ENCODE measurements around the gene COL1A1.

COL1A1 gene

DNA sequence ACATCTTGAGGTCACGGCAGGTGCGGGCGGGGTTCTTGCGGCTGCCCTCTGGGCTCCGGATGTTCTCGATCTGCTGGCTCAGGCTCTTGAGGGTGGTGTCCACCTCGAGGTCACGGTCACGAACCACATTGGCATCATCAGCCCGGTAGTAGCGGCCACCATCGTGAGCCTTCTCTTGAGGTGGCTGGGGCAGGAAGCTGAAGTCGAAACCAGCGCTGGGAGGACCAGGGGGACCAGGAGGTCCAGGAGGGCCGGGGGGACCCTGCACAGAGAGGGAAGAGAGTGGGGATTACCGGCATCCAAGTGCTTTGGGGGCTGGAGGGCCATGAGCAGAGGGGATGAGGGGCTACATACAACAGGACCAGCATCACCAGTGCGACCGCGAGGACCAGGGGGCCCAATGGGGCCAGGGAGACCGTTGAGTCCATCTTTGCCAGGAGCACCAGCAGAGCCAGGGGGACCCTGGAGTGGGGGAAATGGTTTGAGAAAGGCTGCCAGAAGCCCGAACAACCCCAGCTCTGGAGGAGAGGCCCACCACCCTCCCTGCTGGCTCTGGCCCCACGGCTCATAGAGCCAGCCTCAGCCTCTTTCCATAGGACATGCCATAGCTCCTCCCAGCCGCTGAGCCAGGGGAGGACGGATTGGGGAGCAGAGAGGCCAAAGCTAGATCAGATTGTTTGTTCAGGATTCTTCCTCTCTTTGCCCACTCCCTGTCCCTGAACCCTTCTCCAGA lies 14.6 kb downstream of the COL1A1 start:
- no peak for DNase-seq (ENCODE audit: low spot score)

DNA sequence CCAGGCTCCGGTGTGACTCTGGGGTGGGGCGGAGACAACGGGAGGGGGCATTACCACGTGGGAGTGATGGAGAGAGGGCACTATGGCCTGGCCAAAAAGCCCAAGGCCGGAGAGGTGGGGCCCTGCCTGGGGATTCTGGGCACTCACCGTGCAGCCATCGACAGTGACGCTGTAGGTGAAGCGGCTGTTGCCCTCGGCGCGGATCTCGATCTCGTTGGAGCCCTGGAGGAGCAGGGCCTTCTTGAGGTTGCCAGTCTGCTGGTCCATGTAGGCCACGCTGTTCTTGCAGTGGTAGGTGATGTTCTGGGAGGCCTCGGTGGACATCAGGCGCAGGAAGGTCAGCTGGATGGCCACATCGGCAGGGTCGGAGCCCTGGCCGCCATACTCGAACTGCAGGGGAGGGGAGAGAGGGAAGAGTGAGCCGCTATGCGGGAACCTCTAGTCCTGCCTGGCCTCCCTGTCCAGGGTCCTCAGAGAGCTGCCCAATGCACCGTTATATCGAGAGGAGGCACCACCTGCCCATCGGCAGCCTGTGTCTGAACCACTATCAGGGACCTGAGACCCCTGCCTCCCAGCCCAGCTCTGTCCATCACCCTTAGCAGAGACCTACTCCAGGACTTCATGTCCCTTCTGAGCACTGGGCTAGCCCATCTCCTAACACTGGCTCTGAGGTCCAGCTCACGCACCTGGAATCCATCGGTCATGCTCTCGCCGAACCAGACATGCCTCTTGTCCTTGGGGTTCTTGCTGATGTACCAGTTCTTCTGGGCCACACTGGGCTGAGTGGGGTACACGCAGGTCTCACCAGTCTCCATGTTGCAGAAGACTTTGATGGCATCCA lies 15.6 kb downstream of the COL1A1 start:
- no peak for DNase-seq (ENCODE audit: low spot score)

DNA sequence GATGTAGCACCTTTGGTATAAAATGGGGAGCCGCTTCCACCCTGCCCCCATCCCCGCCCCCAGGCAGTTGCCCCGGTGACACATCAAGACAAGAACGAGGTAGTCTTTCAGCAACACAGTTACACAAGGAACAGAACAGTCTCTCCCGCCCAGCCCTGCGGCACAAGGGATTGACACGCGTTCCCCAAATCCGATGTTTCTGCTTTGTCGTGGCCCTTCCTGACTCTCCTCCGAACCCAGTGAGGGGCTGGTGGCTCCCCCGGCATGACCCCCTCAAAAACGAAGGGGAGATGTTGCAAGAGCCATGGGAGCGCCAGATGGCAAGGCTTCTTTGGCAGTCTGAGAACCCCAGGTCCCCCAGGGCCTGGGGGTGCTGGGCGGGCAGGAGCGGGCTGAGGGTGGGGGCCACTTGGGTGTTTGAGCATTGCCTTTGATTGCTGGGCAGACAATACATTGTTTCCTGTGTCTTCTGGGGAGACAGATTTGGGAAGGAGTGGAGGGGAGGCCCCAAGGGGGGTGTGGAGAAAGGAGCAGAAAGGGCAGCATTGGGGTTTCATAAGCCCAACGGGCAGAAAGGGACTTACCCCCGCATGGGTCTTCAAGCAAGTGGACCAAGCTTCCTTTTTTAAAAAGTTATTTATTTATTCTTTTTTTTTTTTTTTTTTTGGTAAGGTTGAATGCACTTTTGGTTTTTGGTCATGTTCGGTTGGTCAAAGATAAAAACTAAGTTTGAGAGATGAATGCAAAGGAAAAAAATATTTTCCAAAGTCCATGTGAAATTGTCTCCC lies 16.6 kb downstream of the COL1A1 start:
- no peak for DNase-seq (ENCODE audit: low spot score)

DNA sequence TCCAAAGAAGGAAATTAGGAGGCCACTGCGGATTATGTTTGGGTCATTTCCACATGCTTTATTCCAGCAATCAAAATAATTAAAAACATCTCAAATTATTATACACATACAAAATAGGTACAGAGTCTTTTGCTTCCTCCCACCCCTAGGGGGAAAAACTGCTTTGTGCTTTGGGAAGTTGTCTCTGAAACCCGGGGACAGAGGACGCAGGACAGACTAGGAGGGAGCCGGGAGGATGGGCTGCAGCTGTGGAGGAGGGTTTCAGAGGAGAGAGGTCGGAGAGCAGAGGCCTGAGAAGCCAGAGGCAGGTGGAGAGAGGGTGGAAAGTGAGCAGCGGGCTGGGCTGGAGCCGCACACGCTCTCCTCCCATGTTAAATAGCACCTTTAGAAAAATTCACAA lies 17.4 kb downstream of the COL1A1 start:
- no peak for DNase-seq (ENCODE audit: low spot score)

DNA sequence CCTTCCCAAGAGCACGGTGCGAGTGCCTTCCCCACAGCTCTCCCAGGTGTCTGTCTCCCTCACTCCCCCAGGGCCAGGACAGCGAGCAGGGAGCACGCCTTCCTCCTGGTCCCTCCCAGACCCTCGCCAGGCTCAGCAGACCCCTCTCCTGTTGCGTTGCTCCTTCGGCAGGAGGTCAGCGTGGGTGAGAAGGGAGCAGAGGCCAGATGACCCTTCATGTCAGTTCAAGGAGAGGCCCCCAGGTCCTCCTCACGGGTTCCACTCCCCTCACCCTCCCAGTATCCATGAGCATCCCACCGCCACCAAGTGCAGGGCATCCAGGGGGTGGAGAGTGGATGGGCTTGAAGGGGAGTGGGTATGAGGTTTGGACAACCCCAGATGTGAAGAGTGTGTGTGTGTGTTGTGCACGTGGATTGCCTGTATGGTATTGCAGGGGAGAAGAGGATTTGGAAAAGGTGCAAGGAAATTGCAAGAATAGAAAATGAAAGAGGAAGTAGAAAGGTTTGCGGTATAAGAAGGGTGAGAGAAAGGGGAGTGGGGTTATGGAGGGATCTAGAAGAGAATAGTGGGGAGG lies 17.9 kb downstream of the COL1A1 start:
- DNase-seq (ENCODE audit: low spot score), result no peak

DNA sequence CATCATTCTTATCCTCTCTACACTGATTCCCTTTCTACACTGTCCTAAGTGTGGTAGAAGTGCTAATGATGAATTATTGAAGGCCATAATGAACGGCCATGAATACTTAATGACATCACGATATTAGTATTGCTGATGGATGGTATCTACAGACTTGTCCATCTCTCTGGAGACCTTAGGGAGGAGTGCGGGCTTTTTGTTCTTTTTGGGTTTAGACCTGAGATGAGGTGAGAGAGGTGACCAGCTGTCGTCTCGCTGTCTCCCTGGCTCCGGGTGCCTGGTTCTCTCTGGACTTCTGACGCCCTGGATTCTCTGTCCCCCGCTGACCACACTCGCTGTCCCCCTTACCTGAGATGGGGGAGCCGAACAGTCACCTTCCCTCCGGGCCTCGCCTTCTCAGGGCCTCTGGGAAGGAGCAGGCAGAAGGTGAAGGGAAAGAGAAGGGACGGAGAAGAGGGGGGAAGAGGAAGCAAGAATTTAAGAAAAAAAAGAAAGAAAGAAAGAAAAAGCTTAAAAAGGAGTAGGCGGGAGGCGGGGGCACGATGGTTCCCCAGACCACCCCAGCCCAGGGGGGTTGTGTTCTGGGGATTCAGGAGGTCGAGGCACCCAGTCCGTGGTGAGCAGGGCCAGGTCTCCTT lies 18.5 kb downstream of the COL1A1 start:
- DNase-seq (ENCODE audit: low spot score), result no peak

DNA sequence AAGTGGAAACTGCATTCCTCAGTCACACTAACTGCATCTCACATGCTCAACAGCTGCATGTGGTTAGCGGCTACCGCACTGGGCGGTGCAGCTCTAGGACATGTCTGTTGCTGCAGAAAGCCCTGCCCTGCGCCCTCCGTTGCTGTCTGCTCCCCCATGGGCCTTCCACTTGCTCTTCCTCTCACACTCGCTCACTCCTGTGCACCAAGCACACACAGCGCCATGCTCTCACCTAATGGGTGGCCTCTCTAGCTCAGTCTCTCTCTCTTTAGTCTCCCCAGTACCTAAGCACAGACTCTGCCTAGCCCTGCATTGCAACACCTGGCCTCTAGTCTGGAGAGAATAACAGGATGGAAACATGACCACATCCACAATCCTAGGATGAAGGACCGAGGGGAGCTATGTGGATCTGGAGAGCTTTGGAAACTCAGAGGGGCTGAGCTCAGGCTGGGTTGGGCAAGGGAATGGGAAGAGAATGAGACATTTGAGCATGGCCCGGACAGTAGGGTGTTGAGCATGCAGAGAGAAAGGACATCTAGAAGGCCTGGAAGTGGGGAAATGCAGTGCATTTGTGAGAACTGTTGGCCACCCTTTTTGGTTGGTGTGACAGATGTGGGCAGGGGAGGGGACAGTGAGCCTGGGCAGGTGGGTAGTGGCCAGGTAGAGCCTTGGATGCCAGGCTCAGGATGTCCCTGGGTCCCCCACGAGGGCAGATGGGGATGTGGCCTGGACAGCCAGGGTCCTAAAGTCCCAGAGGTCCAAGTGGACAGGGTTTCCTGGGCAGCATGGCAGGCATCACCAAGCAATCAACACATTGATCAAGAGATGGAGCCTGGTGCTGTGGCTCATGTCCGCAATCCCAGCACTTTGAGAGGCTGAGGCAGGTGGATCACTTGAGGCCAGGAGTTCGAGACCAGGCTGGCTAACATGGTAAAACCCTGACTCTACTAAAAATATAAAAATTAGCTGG lies 19.6 kb downstream of the COL1A1 start:
- DNase-seq (ENCODE audit: low spot score), result no peak

DNA sequence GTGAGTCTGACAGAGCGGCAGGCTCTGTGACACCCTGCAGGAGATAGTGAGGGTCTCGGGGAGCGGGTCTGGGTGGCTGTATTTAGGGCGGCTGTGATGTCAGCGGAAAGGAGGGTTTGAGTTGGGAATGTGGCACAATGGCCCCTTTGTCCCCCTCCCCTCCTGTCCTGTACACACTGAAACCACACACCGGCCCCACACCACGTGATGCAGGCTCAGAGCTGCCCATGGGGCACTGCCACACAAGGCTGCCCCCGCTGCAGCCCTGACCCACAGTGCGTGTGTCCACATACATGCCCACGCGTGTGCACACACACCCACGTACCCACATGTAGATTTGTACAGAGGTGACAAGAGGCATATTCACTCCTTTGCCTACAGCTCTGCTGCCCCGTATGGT lies 20.3 kb downstream of the COL1A1 start:
- DNase-seq (ENCODE audit: low spot score), result no peak

DNA sequence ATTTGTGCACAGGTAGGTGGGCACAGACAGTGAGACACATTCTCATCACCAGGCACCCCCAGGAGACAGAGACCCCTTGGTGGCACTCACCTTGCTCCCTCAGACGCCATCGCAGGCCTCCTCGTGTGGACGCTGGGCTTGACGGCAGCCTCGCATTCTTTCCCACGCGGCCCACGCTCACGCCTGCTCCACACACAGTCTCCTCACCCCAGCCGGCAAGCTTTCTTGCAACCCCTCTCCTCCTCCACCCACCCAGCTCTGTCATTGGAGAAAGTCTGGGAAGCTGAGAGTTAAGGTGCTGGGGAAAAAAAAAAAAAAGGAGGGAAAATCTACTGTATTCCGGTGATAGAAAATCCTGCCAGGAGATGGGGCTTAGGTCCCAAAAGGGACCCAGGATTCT lies 20.8 kb downstream of the COL1A1 start:
- DNase-seq (ENCODE audit: low spot score), result no peak

DNA sequence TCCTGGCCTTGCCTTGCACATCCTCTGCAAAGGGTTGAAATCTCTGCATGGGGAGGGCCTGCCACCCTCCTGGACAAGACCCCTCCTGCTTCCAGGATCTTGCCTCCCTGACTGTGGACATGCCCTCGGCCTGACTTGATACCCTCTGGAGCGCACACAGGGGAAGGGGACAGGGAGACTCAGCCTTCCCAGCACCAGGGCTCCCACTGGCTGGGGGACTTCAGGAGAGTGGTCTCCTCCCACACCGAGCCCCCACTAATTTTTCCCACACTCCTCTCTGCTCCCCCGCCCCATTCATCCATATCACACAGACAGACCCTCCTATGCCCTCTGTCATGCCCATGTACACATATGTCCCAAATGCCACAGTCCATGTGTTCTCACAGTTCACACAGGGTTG lies 21.3 kb downstream of the COL1A1 start:
- DNase-seq (ENCODE audit: low spot score), result no peak

DNA sequence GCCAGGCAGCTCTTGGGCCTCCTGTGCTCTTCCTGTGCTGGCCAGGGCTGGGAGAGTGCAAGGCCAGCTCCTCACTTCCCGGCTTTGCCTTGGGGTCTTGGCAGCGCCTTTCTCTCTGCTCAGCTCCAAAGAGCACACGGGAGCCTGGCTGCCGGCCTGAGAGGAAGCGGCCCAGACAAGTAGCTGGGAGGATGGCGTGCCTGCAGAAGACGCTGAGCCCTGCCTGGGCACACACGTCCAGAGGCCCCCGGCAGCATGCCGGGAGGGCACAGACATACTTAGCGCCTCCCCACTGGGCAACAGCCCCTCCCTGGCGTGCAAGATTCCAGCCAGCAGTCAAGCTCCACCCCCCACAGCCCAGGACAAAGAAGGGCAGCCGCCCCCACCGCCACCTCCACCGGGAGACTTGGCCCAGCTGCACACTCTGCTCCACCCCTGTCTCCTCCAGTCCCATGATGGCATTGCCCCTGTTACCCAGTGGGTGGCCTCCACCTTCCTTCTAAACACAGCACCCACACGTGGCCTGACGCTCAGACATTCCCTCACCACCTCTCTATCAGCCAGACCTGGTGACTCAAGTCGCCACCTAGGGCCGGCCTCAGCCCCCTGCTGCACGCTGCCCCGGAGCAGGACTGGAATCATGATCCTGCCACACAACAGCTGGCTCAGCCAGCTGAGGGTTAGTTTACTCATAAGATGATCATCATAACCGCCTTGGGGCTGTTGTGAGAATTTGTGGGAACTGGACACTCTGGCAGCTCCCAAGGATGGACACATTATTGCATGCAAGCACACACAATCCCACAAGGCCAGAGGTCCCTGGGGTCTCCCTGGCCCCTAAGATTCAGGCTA lies 23.2 kb downstream of the COL1A1 start:
- DNase-seq (ENCODE audit: low spot score), result peak; percentile 84

DNA sequence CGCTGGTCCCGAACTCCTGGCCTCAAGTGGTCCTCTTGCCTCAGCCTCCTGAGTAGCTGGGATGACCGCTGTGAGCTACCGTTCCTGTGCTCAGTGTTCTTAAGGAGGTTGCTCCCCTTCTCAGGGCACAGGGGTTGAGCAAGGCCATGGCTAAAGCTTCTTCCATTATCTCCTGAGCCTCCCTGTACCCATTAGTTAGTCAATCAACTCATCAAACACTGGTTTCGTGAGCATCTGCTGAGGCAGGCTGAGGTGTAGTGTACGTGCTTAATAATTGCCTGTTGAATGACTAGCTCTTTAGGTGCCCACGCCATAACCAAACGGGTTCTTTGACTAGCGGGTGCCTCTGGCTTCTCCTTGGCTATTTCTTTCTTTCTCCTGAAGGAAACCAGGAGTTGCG lies 24.0 kb downstream of the COL1A1 start:
- DNase-seq (ENCODE audit: low spot score), result no peak

DNA sequence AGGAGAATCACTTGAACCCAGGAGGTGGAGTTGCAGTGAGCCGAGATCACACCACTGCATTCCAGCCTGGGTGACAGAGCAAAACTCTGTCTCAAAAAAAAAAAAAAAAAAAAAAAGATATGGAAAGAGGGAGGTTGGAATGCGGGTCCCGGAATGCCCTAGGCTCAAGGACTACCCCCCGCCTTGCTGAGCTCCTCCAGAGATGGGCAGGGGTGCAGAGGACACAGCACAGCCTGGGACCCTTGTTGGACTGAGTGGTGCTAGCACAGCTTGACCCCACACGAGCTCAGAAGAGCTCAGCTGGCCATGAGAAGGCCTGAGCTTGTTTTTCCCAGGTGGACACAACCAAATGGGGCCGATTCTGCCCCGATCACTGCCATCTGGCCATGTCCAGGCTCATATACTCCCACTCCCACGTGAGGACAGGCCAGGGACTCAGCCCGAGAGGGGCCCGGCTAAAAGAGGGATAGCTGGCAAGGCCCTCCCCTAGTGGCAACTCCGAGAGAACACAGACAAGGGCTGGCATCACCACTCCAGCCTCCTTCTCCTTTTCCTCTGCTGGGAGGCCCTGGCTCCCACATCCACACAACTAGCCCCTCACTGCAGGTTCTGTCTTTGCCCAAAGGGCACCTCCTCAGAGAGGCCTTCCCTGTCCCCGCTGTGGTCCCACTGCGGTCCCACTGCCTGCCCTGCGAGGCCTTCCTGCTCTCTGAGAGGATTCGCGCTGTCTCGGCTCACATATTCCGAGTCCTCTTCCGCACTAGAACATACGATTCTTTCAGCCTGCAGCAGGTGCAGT lies 24.7 kb downstream of the COL1A1 start:
- no peak for DNase-seq (ENCODE audit: low spot score)

DNA sequence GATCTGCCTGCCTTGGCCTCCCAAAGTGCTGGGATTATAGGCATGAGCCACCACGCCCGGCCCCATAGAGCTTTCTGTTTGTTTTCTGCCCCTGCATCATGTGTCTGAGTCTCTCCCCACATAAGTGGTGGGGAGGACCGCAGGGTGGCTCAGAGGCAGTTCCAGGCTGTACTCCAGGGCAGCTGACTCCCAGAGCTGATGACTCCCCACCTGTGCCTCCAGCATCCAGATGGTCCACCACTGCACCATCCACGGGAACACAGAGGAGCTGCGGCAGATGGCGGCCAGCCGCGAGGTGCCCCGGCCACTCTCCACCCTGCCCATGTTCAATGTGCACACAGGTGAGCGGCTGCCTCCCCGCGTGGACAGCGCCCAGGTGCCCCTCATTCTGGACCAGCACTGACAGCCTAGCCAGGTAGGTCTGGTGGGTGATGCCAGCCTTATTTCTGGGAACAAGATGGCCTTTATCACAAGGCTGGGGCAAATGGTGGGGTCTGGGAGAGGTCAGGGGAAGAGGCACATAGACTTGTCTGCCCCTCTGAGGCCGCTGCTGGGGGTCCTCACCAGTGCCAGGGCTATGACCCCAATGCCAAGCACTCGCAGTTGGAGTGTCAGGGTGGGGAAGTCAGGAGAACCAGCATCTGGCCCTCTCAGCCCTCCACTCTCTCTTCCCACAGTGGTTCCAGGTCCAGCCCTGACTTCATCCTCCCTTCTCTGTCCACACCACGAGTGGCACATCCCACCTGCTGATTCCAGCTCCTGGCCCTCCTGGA lies 26.2 kb downstream of the COL1A1 start:
- DNase-seq (ENCODE audit: low spot score), result no peak

DNA sequence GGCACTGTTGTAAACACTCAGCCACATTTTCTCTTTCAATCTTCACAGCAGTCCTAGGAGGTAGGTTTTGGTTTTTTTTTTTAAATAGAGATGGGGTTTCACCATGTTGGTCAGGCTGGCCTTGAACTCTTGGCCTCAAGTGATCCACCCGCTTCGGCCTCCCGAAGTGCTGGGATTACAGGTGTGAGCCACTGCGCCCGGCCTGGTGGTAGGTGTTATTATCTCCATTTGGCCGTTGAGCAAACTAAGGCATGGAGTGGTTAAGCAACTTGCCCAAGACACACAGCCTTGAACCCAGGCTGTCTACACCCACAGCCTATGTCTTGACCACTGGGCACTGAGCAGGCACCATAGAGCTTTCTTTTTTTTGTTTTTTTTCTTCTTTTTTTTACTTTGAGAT lies 27.0 kb downstream of the COL1A1 start:
- DNase-seq (ENCODE audit: low spot score), result no peak

DNA sequence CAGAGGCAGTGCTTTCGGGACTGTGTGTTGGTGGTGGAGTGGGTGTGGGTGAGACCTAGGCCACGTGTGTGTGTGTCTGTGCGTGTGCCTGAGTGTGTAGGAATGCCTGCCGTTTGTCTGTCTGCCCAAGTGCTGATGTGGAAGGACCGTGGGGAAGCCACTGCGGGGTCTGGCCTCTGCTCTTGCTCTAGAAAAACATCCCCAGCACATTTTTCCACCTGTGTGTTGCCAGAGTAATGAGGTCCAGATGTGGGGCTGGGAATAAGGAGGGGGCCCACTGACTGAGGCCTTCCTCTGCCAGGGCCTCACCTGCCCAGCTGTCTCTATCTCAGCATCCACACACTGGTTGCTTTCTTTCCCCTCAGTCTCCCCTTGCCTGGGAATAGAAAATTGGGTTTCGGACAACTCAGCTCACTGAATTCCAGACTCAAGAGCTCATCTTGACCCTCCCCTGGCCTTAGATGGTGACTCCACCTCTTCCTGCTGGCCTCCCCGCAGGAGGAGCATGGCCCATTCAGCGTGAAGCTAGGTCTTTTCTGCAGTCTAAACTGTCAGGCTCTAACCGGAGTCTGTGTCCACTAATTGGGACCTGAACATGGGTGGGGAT lies 28.0 kb downstream of the COL1A1 start:
- DNase-seq (ENCODE audit: low spot score), result no peak

DNA sequence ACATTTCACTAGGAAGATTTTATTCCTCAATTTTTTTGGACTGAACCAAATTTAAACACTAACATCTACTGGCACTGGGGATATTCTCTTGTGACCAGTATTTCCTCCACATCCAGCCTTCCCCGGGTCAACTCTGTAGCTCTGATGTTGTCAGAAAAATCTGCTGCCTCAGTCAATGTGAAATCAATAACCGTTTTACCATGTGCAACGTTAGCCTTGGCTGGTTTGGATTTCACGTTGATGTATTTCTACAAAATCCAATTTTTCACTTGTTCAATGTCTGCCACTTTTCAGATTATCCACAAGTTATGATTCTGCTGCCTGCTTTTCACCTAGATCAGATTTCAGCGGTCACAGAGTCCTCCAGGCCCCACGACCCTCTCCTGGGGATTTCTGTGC lies 28.5 kb downstream of the COL1A1 start:
- DNase-seq (ENCODE audit: low spot score), result no peak

DNA sequence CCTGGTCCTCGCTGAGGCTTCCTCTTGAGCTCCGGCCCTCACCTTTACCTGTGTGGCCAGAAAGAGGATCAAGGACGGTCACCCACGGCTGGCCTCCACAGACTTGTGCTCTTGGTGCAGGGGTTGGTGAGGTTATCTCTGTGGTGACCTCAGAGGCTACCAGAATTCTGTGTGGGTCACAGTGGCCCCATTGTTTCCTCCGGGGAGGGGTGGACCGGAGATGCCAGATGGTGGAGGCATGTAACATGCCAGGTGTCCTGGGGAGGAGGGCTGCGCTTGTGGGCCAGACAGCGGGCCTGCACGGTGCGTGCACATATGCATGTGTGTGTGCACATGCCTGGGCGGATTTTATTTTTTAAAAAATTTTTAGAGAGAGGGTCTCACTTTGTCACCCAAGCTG lies 29.3 kb downstream of the COL1A1 start:
- no peak for DNase-seq (ENCODE audit: low spot score)

Measured in ecto neural progenitor cell (in vitro differentiated cells).